Endothelial cell of umbilical vein (primary cell): ENCODE data around the gene PRRX1.

Experiments used
- CTCF ChIP-seq, 2 donors: IDR thresholded peaks; 1 replicate in 1 of 2; 2 replicates in 1 of 2; pipeline ENCODE4 v1.5.1; 2011; ENCODE audit warnings: low read length in 2 of 2, mild to moderate bottlenecking in 2 of 2, moderate library complexity in 2 of 2, control low read depth in 1 of 2, inconsistent platforms in 1 of 2, low read depth in 1 of 2; ENCODE audit not compliant: insufficient read depth in 1 of 2; ENCODE audit errors: extremely low read depth in 1 of 2
- EZH2 ChIP-seq: IDR thresholded peaks from 2 replicates; pipeline ENCODE4 v1.6.1; 2012; ENCODE audit warnings: borderline replicate concordance, low read depth, mild to moderate bottlenecking, moderate library complexity, low read length, inconsistent platforms; ENCODE audit not compliant: severe bottlenecking
- GATA2 ChIP-seq: IDR thresholded peaks from 2 replicates; pipeline ENCODE4 v1.7.0; 2011; ENCODE audit warnings: low read depth, mild to moderate bottlenecking, moderate library complexity, mixed read lengths, low read length; ENCODE audit not compliant: insufficient read length, insufficient read depth
- MAX ChIP-seq: IDR thresholded peaks from 2 replicates; pipeline ENCODE4 v1.6.1; 2011; ENCODE audit not compliant: insufficient read depth, insufficient read length
- MYC ChIP-seq: IDR thresholded peaks from one replicate; pipeline ENCODE4 v1.6.1; 2011; ENCODE audit warnings: mild to moderate bottlenecking, low read depth, low read length
- POLR2A ChIP-seq: IDR thresholded peaks from 2 replicates; pipeline ENCODE4 v1.6.1; 2012; ENCODE audit warnings: low read depth, mild to moderate bottlenecking, control low read depth, low read length
- POLR2AphosphoS5 ChIP-seq: IDR thresholded peaks from 2 replicates; pipeline ENCODE4 v1.6.1; 2012; ENCODE audit warnings: low read depth, mild to moderate bottlenecking, control low read depth, low read length, moderate library complexity; ENCODE audit not compliant: insufficient read depth

GRCh38 chr1:170660871-170661645 lies 2.9 kb upstream of the PRRX1 start:
- TF ChIP-seq POLR2A = no peak
- no peak for TF ChIP-seq EZH2
- TF ChIP-seq CTCF (IDR thresholded peaks at IDR 0.05; ENCODE audit: extremely low read depth in 1 of 2, insufficient read depth in 1 of 2, low read depth in 1 of 2, low read length in 2 of 2) = no peak
- TF ChIP-seq POLR2AphosphoS5 = no peak
- no peak for TF ChIP-seq MYC
- no peak for TF ChIP-seq GATA2
- no peak for TF ChIP-seq MAX
